ENCODE measurements around the gene ALK. TPM values are rescaled to one million over a fixed set of nuclear protein-coding genes. Genes with fewer than 3 reads are reported as not detected.

ALK gene
- polyA plus RNA-seq, 1 of the 3 experiments (the other 2 are of a cell fraction), result 0.30 TPM

DNA sequence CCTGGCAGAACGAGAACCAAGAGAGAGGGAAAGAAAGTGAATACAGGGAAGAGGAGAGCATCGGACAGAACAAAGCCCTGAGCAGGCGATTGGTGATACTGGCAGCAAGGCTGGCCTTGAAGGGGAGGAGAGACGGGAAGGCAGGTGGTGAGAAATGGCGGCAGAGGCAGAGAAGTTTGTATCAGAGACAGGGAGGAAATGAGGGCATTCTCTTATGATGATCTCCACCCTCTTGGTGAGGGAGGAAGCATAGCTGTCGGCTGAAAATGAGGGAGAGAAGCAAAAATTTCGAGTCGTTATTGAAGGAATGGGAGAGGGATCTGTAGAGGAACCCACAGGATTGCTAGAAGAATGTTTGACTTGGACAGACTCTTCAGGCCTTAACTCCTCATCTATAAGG lies 725.6 kb downstream of the ALK start:
- H3K4me3 ChIP-seq (ENCODE audit: low read depth in 2 of 2, low read length in 1 of 2), result no peak overlapping the region
- H3K27me3 ChIP-seq (ENCODE audit: insufficient read depth), result no peaks in the 10 kb centered on the region
- H3K36me3 ChIP-seq (replicated peaks in 1 of 2; ENCODE audit: control insufficient read depth in 1 of 2, insufficient read depth in 2 of 2, low read length in 1 of 2), result peaks cover 0 to 27% of the 10 kb centered on the region in 2 experiments
- peaks cover 0 to 13% of the 10 kb centered on the region in 2 experiments; a peak in 2 of 4 replicates for H3K4me1 ChIP-seq (ENCODE audit: control insufficient read depth in 1 of 2, insufficient read depth in 2 of 2, low read depth in 1 of 2, low read length in 1 of 2)
- no peak for DNase-seq
- H3K27ac ChIP-seq (ENCODE audit: low read depth in 2 of 2, low read length in 1 of 2), result no peak overlapping the region
- H3K9me3 ChIP-seq, result no peaks in the 10 kb centered on the region
- no peaks in the 10 kb centered on the region for H3K9me2 ChIP-seq
- WGBS (ENCODE audit: low lambda C conversion rate), result 91% methylated on average over 8 of the region's 8 CpGs
- no peak overlapping the region for H3K4me2 ChIP-seq
- H2AFZ ChIP-seq (ENCODE audit: low read depth), result no peak overlapping the region
- no peaks in the 10 kb centered on the region for H3F3A ChIP-seq (replicated peaks; ENCODE audit: insufficient read depth)
- H3K9ac ChIP-seq, result no peak overlapping the region
- TF ChIP-seq GABPA (IDR thresholded peaks at IDR 0.05; ENCODE audit: low read depth) (no peak), SIN3A (IDR thresholded peaks at IDR 0.05; ENCODE audit: borderline replicate concordance, low read depth, low read length) (no peak), POLR2AphosphoS5 (IDR thresholded peaks at IDR 0.05; ENCODE audit: low read depth, low read length) (no peak), ELF1 (IDR thresholded peaks at IDR 0.05) (no peak), SMC3 (IDR thresholded peaks at IDR 0.05; ENCODE audit: low read depth, low read length) (no peak), NFIC (IDR thresholded peaks at IDR 0.05; ENCODE audit: borderline replicate concordance) (no peak), EZH2phosphoT487 (IDR thresholded peaks at IDR 0.05; ENCODE audit: borderline replicate concordance, low read depth) (no peak)
- TF ChIP-seq, protein P1, sequence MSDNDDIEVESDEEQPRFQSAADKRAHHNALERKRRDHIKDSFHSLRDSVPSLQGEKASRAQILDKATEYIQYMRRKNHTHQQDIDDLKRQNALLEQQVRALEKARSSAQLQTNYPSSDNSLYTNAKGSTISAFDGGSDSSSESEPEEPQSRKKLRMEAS (IDR thresholded peaks at IDR 0.05; ENCODE audit: low read depth), result no peak
- TF ChIP-seq, protein P2, sequence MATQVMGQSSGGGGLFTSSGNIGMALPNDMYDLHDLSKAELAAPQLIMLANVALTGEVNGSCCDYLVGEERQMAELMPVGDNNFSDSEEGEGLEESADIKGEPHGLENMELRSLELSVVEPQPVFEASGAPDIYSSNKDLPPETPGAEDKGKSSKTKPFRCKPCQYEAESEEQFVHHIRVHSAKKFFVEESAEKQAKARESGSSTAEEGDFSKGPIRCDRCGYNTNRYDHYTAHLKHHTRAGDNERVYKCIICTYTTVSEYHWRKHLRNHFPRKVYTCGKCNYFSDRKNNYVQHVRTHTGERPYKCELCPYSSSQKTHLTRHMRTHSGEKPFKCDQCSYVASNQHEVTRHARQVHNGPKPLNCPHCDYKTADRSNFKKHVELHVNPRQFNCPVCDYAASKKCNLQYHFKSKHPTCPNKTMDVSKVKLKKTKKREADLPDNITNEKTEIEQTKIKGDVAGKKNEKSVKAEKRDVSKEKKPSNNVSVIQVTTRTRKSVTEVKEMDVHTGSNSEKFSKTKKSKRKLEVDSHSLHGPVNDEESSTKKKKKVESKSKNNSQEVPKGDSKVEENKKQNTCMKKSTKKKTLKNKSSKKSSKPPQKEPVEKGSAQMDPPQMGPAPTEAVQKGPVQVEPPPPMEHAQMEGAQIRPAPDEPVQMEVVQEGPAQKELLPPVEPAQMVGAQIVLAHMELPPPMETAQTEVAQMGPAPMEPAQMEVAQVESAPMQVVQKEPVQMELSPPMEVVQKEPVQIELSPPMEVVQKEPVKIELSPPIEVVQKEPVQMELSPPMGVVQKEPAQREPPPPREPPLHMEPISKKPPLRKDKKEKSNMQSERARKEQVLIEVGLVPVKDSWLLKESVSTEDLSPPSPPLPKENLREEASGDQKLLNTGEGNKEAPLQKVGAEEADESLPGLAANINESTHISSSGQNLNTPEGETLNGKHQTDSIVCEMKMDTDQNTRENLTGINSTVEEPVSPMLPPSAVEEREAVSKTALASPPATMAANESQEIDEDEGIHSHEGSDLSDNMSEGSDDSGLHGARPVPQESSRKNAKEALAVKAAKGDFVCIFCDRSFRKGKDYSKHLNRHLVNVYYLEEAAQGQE (IDR thresholded peaks at IDR 0.05; ENCODE audit: low read depth, low read length), result no peak
- TF ChIP-seq, protein P3, sequence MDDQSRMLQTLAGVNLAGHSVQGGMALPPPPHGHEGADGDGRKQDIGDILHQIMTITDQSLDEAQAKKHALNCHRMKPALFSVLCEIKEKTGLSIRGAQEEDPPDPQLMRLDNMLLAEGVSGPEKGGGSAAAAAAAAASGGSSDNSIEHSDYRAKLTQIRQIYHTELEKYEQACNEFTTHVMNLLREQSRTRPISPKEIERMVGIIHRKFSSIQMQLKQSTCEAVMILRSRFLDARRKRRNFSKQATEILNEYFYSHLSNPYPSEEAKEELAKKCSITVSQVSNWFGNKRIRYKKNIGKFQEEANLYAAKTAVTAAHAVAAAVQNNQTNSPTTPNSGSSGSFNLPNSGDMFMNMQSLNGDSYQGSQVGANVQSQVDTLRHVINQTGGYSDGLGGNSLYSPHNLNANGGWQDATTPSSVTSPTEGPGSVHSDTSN (IDR thresholded peaks at IDR 0.05), result no peak
- TF ChIP-seq, protein P4, sequence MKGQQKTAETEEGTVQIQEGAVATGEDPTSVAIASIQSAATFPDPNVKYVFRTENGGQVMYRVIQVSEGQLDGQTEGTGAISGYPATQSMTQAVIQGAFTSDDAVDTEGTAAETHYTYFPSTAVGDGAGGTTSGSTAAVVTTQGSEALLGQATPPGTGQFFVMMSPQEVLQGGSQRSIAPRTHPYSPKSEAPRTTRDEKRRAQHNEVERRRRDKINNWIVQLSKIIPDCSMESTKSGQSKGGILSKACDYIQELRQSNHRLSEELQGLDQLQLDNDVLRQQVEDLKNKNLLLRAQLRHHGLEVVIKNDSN (IDR thresholded peaks at IDR 0.05; ENCODE audit: borderline replicate concordance, low read depth), result no peak
- H4K20me1 ChIP-seq (ENCODE audit: insufficient read depth), result no peaks in the 10 kb centered on the region
- H3K79me2 ChIP-seq (ENCODE audit: insufficient read depth), result no peaks in the 10 kb centered on the region
- ChIA-PET CTCF (interaction anchor here (0.6 to 4.3 kb wide), 9 partner anchors 14 to 864 kb away, joined by 3 to 21 read pairs (median 3); no protein-coding TSS in a partner anchor), POLR2A (no interaction called here)

DNA sequence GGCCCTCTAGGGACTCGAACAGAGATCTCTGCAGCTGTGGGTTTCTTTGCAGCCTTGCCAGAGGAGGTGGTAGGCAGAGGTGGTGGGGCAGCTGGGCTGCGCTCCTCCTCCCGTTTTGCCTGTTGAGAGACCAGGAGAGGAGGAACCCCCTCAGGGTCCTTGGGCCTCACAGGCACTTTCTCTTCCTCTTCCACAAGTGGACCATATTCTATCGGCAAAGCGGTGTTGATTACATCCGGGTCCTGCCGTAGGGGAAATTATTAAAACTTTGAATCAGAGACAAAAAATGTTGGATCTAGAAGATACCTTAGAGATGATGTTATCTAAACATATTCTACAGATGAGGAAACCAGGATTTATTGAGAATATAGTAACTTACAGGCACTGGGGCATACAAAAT lies 727.7 kb downstream of the ALK start:
- POLR2A ChIA-PET, result interaction anchor here (0.6 kb wide), 1 partner anchor 425 kb away, joined by 5 read pairs; no protein-coding TSS in a partner anchor
- no peak overlapping the region for H3K4me3 ChIP-seq (ENCODE audit: low read depth in 2 of 2, low read length in 1 of 2)
- CTCF ChIA-PET, result interaction anchor here (1.0 to 4.3 kb wide), 4 partner anchors 10 to 236 kb away, joined by 3 to 21 read pairs (median 6); no protein-coding TSS in a partner anchor

More for the DNA sequence above, 727.7 kb downstream of the ALK start:
- no peaks in the 10 kb centered on the region for H3K79me2 ChIP-seq (ENCODE audit: insufficient read depth)
- 96% methylated on average over 7 of the region's 7 CpGs for WGBS (ENCODE audit: low lambda C conversion rate)
- H3K27ac ChIP-seq (ENCODE audit: low read depth in 2 of 2, low read length in 1 of 2), result no peak overlapping the region
- H3F3A ChIP-seq (replicated peaks; ENCODE audit: insufficient read depth), result no peaks in the 10 kb centered on the region
- H4K20me1 ChIP-seq (ENCODE audit: insufficient read depth), result no peaks in the 10 kb centered on the region
- no peaks in the 10 kb centered on the region for H3K9me2 ChIP-seq
- H3K36me3 ChIP-seq (replicated peaks in 1 of 2; ENCODE audit: control insufficient read depth in 1 of 2, insufficient read depth in 2 of 2, low read length in 1 of 2), result peaks cover 0 to 38% of the 10 kb centered on the region in 2 experiments
- TF ChIP-seq NRF1 (IDR thresholded peaks at IDR 0.05; ENCODE audit: low read depth, low read length) (no peak), NFIC (IDR thresholded peaks at IDR 0.05; ENCODE audit: borderline replicate concordance) (no peak), GABPA (IDR thresholded peaks at IDR 0.05; ENCODE audit: low read depth) (no peak), RXRA (IDR thresholded peaks at IDR 0.05; ENCODE audit: borderline replicate concordance, low read depth) (no peak), FOXM1 (IDR thresholded peaks at IDR 0.05; ENCODE audit: low read depth) (no peak)
- peaks cover 0 to 13% of the 10 kb centered on the region in 2 experiments; a peak in 2 of 4 replicates for H3K4me1 ChIP-seq (ENCODE audit: control insufficient read depth in 1 of 2, insufficient read depth in 2 of 2, low read depth in 1 of 2, low read length in 1 of 2)
- no peak overlapping the region for H2AFZ ChIP-seq (ENCODE audit: low read depth)
- no peak overlapping the region for H3K4me2 ChIP-seq
- no peaks in the 10 kb centered on the region for H3K9me3 ChIP-seq
- no peaks in the 10 kb centered on the region for H3K27me3 ChIP-seq (ENCODE audit: insufficient read depth)
- no peak overlapping the region for H3K9ac ChIP-seq
- DNase-seq, result no peak
